Right atrium auricular region (tissue), 2 donors: ENCODE results near the gene YAP1. TPM values are rescaled to one million over a fixed set of nuclear protein-coding genes. Genes with fewer than 3 reads are reported as not detected.
"Not testable (repeated sequence)": the region's sequence is repeated elsewhere in the genome, so short reads cannot be mapped to it uniquely, and the experiment has no call there.

Source experiments
- DNase-seq: peaks from one replicate; pipeline ENCODE4 v3.0.0-alpha.2; 2019; ENCODE audit warnings: low spot score
- H3K27ac ChIP-seq, 2 donors: fragments of 200-600 bp; sonication (generic); 1 replicate in 1 of 2; 2 replicates in 1 of 2; pipeline ENCODE4 v1.5.1; 2016 to 2019
- H3K27me3 ChIP-seq, 2 donors: fragments of 200-600 bp; sonication (generic); one replicate each; pipeline versions ENCODE4 v1.5.1 to v1.6.0; 2017 to 2019
- H3K36me3 ChIP-seq: fragments of 200-600 bp; sonication (generic); one replicate; pipeline ENCODE4 v1.5.1; 2016
- H3K4me1 ChIP-seq, 2 donors: fragments of 200-600 bp; sonication (generic); one replicate each; pipeline versions ENCODE4 v1.5.1 to v1.6.0; 2017 to 2019
- H3K4me3 ChIP-seq, 2 donors: fragments of 200-600 bp; sonication (generic); 1 replicate in 1 of 2; 2 replicates in 1 of 2; pipeline ENCODE4 v1.5.1; 2017 to 2019; ENCODE audit warnings: mild to moderate bottlenecking in 1 of 2, moderate library complexity in 1 of 2
- H3K9me3 ChIP-seq, 2 donors: fragments of 200-600 bp; sonication (generic); one replicate each; pipeline ENCODE4 v1.5.1; 2019
- CTCF ChIP-seq, 2 donors: fragments of 200-600 bp; sonication (generic); IDR thresholded peaks; one replicate each; pipeline ENCODE4 v1.5.1; 2019; ENCODE audit warnings: antibody characterized with exemption in 2 of 2
- total RNA-seq, 2 donors: library from RNA; depleted of rRNA; stranded (reverse); fragments of >200 nt; gene quantifications; one replicate each; pipeline ENCODE4 v1.1.0, GENCODE V29; 2016

YAP1 gene
- total RNA-seq, 2 donors from 2014 or later = 85.0 to 135 TPM

- no peak overlapping the region for H3K4me3 ChIP-seq
- H3K9me3 ChIP-seq = no peaks in the 10 kb centered on the region
- no peaks in the 10 kb centered on the region for H3K27me3 ChIP-seq
- H3K27ac ChIP-seq = no peak overlapping the region
- no peak for TF ChIP-seq CTCF (IDR thresholded peaks at IDR 0.05)
- no peak for DNase-seq
- H3K4me1 ChIP-seq = no peaks in the 10 kb centered on the region
- no peaks in the 10 kb centered on the region for H3K36me3 ChIP-seq
These were observed 146.0 kb downstream of the YAP1 start for GRCh38 chr11:102256251-102256650.

- no peak overlapping the region for H3K4me3 ChIP-seq
- no peak for TF ChIP-seq CTCF (IDR thresholded peaks at IDR 0.05)
- no peak for DNase-seq
These were observed 150.0 kb downstream of the YAP1 start for GRCh38 chr11:102260241-102260640.

GRCh38 chr11:102263379-102264003 lies 153.2 kb downstream of the YAP1 start:
- Histone ChIP-seq H3K27me3 (no peaks in the 10 kb centered on the region), H3K36me3 (no peaks in the 10 kb centered on the region), H3K9me3 (no peaks in the 10 kb centered on the region), H3K4me1 (peaks cover 0 to 2% of the 10 kb centered on the region in 2 donors), H3K27ac (no peak overlapping the region), H3K4me3 (no peak overlapping the region)
- DNase-seq = no peak
- TF ChIP-seq CTCF (IDR thresholded peaks at IDR 0.05) = no peak

More at GRCh38 chr11:102260241-102260640, 150.0 kb downstream of the YAP1 start:
- no peak overlapping the region for H3K27ac ChIP-seq
- no peaks in the 10 kb centered on the region for H3K9me3 ChIP-seq
- H3K27me3 ChIP-seq = no peaks in the 10 kb centered on the region
- no peaks in the 10 kb centered on the region for H3K4me1 ChIP-seq
- no peaks in the 10 kb centered on the region for H3K36me3 ChIP-seq

- not testable (repeated sequence) for DNase-seq, H3K9me3 ChIP-seq, H3K27me3 ChIP-seq, H3K27ac ChIP-seq, H3K36me3 ChIP-seq, H3K4me3 ChIP-seq
- H3K4me1 ChIP-seq = peaks cover 0 to 11% of the 10 kb centered on the region in 2 donors
These were observed 154.5 kb downstream of the YAP1 start for GRCh38 chr11:102264704-102265103.

GRCh38 chr11:102266099-102266498 lies 155.9 kb downstream of the YAP1 start:
- no peak for TF ChIP-seq CTCF (IDR thresholded peaks at IDR 0.05)

GRCh38 chr11:102267609-102268008 lies 157.4 kb downstream of the YAP1 start:
- Histone ChIP-seq H3K27me3 (no peaks in the 10 kb centered on the region), H3K27ac (no peak overlapping the region), H3K4me1 (peaks cover 0 to 11% of the 10 kb centered on the region in 2 donors), H3K9me3 (no peaks in the 10 kb centered on the region), H3K4me3 (no peak overlapping the region), H3K36me3 (no peaks in the 10 kb centered on the region)
- DNase-seq = no peak
- no peak for TF ChIP-seq CTCF (IDR thresholded peaks at IDR 0.05)

More at GRCh38 chr11:102266099-102266498, 155.9 kb downstream of the YAP1 start:
- DNase-seq = no peak
- H3K4me3 ChIP-seq = no peak overlapping the region
- H3K27me3 ChIP-seq = no peaks in the 10 kb centered on the region
- H3K4me1 ChIP-seq = peaks cover 0 to 11% of the 10 kb centered on the region in 2 donors
- H3K9me3 ChIP-seq = no peaks in the 10 kb centered on the region
- H3K36me3 ChIP-seq = no peaks in the 10 kb centered on the region
- H3K27ac ChIP-seq = no peak overlapping the region
